NT2/D1 (cell line): ENCODE data around the gene SLC9A2.

Source experiments
- YY1 ChIP-seq: IDR thresholded peaks from 2 replicates; pipeline ENCODE4 v1.6.1; 2011; ENCODE audit not compliant: insufficient read length, insufficient read depth
- ZNF274 ChIP-seq: IDR thresholded peaks from 2 replicates; pipeline ENCODE4 v1.6.1; 2011; ENCODE audit warnings: mild to moderate bottlenecking, low read depth, low read length

DNA sequence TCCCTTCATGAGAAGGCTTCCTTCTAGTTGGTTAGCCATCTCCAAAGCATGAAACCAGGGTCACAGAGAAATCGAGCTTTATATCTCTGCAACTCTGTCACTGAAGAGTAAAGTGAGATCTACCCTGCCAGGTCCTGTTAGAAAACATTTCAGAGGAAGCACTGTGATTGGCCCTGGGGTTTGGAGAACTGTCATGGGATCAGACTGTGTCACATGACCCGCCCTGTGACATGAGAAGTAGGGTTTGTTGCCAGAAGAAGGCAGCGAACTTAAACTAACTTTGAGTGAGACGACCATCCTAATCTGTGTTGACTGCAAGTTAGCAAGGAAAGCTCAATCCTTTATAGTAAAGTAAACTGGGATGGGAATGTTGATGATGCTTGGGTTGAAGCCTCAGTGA lies 55.5 kb downstream of the SLC9A2 start:
- TF ChIP-seq YY1 (no peak), ZNF274 (no peak)
